HT-29 (cell line): ENCODE measurements around the gene PDCD5. TPM values are rescaled to one million over a fixed set of nuclear protein-coding genes. Genes with fewer than 3 reads are reported as not detected.
"Not testable (repeated sequence)": the region's sequence is repeated elsewhere in the genome, so short reads cannot be mapped to it uniquely, and the experiment has no call there.

Experiments used
- DNase-seq: peaks from one replicate; pipeline ENCODE4 v3.0.0-alpha.2; 2015; ENCODE audit warnings: low spot score
- total RNA-seq: library from RNA; depleted of rRNA; stranded (reverse); fragments of >200 nt; shearing (Covaris generic); gene quantifications from 2 replicates; pipeline ENCODE4 v1.2.3, GENCODE V29; 2014

PDCD5 gene
- total RNA-seq, 1 experiment from 2014 or later = 204 TPM

- no peak for DNase-seq
Measured at GRCh38 chr19:32576790-32577189, 4.2 kb upstream of the PDCD5 start.

- DNase-seq = no peak
Measured at GRCh38 chr19:32580353-32580900, 563 bp upstream of the PDCD5 start.

GRCh38 chr19:32581705-32582179 is 752 bp downstream of the PDCD5 start:
- DNase-seq = peak; percentile 61

GRCh38 chr19:32587747-32588504 is 6.9 kb downstream of the PDCD5 start:
- DNase-seq = not testable (repeated sequence)

GRCh38 chr19:32594021-32594420 is 13.0 kb downstream of the PDCD5 start:
- no peak for DNase-seq

DNA sequence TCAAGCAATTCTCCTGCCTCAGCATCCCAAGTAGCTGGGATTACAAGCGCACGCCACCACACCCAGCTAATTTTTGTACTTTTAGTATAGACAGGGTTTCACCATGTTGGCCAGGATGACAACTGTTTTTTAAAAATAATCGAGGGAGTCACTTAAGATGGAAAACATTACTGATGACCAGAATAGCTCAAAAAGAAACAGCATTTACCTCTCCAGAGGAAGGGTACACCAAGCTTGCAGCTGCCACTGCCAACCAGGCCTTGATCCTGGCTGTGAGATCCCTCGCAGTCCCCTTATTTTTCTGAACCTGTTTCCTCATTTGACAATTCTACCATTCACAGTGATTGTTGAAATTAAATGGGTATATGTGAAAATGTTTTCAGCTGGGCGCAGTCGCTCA is 14.5 kb downstream of the PDCD5 start:
- no peak for DNase-seq

GRCh38 chr19:32598022-32598421 is 17.0 kb downstream of the PDCD5 start:
- no peak for DNase-seq

DNA sequence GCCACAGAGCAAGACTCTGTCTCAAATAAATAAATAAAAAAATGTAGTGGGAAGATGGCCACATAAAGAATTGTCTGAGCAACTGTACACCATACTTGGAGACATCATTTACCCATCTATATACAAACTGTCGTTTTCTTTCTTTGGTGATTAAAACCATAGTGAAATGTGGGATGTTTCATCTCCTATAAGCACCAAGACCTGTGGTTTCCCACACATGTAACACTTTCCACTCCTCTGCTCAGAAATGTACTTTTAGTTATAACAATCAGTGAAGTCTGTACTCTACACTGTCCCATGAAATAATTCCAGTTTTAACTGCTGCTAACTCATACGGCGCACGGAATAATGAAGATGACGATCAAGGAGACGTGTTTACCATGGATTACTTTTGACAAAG is 18.3 kb downstream of the PDCD5 start:
- no peak for DNase-seq

- peak; percentile 72 for DNase-seq
Measured at GRCh38 chr19:32599736-32600157, 18.8 kb downstream of the PDCD5 start.

- DNase-seq = no peak
Measured at GRCh38 chr19:32603961-32604360, 23.0 kb downstream of the PDCD5 start.

- no peak for DNase-seq
Measured at GRCh38 chr19:32605544-32605943, 24.6 kb downstream of the PDCD5 start.

GRCh38 chr19:32606289-32606688 is 25.3 kb downstream of the PDCD5 start:
- DNase-seq = no peak

DNA sequence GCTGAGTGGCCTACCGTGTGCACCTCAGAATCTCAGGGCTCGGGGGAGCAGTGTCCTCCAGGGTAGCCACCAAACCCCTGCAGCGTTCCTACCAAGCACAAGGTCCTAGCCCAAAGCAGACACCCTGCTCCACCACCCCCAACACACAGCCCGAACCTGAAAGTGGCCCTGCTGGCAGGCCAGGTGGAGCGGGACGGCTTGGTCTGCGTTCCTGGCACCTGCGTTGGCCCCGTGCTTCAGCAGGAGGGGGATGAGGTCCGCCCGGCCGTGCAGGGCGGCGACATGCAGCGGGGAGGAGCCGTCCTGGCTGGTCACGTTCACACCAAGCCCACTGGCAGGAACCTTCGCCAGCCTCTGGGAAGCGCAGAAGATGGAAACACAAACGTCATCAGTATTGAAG is 26.5 kb downstream of the PDCD5 start:
- no peak for DNase-seq

- DNase-seq = no peak
Measured at GRCh38 chr19:32611161-32611560, 30.2 kb downstream of the PDCD5 start.

GRCh38 chr19:32613008-32613407 is 32.0 kb downstream of the PDCD5 start:
- no peak for DNase-seq

DNA sequence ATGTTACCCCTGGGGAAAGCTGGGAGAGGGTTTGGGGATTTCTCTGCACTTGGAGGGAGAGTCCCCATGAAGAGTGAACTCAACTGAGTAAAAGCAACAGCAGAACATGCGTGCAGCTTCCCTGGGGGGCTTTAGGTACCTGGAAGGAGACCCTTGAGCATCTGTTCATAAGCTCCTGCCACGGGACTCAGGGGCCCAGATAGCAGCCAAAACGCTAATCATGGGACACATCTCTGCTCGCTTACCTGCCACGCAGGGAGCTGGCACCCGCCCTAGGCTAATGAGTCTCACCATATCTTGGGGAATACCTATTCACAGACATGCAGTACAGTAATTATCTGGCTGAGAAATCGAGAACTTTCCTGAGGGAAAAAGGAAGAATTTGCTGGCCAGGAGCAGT is 33.9 kb downstream of the PDCD5 start:
- no peak for DNase-seq

DNA sequence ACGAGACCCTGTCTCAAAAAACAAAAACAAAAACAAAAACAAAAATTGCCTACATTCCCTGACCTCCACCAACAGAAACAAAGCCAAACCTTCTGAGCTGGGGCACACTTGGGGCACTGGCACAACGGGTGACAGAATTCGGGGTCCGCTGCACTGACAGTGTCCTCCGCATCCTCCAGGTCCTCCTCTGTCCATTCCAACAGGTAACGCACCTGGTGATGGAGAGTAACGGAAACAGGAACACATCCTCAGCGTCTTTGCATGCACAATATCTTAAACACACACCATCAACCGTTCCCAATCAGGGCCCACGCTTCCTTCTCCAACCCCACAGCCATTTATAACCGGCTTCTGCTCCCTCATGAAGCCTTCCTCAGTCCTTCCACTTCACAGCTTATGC is 34.6 kb downstream of the PDCD5 start:
- DNase-seq = no peak

DNA sequence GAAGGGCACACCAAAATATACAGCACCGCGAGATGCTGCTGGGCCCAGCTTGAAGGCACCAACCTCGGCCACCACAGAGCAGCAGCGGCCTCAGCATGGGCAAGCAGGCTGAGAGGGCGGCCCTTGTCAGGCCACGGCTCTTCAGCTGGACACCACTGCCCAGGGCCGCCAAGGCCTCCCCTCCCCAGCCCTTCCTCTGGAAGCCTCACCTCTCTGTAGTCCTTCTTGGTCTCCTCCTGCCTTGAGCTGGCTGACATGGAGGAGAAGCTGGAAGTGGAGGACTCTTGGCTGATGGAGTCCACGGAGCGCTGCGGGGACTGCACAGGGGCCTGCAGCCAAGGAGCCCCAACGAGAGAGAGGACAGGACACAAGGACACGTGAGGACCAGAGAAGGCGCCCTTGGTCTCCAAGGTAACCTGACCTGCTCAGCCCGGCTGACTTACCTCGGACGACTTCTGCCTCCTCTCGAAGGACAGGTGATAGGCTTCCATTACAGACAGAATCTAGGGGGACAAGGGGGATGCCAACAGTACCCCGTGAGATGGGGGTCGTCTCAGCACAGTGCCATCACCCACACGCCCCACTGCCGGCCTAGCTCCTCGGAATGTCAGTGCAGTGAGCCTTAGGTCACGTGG is 38.2 kb downstream of the PDCD5 start:
- DNase-seq = no peak

DNA sequence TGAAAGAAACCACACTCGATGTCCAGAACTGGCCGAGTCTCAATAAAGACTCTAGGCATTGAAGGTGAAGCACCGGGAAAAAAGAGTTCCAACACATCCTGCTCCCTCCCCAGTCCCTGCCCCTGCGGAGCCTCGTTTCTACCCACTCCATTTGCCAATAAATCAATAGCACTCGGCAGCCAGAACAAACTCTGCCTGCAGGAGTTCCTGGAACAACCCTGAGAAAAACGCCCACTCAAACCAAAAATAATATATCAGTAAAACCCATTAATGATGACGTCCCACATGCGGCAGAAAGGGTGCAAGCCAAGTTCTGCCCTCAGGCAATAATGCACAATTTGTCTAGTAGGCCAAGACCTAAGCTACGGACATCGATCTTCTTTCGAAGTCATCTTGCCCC is 41.0 kb downstream of the PDCD5 start:
- no peak for DNase-seq

GRCh38 chr19:32624410-32624809 is 43.4 kb downstream of the PDCD5 start:
- no peak for DNase-seq

DNA sequence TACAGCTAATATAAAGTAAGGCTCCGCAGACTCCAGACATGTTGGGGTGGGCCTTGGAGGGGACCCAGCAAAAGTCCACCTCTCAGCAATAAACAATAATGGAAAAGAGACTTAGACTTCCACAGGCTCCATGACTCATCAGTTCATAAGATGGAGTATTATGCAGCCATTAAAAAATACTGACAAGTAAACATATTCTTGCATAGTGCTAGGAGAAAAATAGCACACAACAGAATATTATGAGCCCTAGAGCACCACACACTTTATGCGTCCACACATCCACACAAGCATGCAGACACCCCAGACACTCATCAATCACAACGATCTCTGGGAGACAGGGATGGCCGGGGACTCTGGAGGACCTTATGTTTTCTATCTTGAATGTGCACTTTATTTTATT is 46.0 kb downstream of the PDCD5 start:
- DNase-seq = no peak

DNA sequence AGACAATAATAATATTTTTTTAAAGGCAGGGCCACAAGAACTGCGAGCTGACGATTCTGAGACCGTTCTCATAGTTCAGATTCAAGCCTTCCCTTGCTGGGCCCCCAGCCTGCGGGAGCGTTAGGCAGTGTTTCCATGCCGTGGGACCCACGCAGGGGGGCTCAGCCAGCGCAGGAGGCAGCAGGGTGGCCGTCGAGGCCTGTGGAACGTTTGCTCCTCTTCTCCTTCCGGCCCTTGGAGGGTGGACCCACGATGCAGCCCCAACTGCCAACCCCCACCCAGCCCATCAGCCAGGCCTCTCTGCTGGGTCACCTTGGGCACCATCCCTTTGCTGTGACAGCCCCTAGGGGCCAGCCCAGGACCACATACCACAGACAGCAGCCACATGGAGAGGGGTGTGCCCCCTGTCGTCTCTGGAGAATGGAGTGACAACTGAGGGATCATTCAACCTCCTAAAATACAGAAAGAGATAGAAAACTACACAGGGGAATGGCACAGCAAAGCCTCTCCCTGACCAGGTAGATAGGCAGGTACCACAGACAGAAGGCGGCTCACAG is 46.8 kb downstream of the PDCD5 start:
- no peak for DNase-seq

GRCh38 chr19:32630338-32630737 is 49.3 kb downstream of the PDCD5 start:
- DNase-seq = no peak
